ENCODE measurements around the gene SNIP1.
"Not testable (repeated sequence)": the region's sequence is repeated elsewhere in the genome, so short reads cannot be mapped to it uniquely, and the experiment has no call there.

Gene SNIP1

DNA sequence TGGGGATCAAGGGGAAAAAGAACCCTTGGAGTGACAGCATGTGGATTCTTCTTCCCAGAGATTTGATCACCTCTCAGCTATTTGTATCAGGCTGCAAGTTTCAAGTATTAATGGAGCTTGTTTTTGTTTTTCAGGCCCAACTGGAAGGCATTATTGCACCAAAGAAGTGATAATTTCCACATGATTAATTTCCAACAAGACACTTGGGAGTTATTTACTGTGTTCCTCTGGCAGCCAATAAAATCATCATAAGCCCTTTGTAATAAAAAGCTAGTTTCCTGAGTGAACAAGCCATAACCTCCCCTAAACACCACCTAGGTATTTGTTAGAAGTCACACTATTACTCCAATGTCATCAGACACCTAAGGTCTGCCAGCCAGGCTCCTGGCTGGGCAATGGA, 10.8 kb upstream of the SNIP1 start:
- TF ChIP-seq, protein P1, sequence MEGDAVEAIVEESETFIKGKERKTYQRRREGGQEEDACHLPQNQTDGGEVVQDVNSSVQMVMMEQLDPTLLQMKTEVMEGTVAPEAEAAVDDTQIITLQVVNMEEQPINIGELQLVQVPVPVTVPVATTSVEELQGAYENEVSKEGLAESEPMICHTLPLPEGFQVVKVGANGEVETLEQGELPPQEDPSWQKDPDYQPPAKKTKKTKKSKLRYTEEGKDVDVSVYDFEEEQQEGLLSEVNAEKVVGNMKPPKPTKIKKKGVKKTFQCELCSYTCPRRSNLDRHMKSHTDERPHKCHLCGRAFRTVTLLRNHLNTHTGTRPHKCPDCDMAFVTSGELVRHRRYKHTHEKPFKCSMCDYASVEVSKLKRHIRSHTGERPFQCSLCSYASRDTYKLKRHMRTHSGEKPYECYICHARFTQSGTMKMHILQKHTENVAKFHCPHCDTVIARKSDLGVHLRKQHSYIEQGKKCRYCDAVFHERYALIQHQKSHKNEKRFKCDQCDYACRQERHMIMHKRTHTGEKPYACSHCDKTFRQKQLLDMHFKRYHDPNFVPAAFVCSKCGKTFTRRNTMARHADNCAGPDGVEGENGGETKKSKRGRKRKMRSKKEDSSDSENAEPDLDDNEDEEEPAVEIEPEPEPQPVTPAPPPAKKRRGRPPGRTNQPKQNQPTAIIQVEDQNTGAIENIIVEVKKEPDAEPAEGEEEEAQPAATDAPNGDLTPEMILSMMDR (conservative IDR thresholded peaks at IDR 0.05; ENCODE audit: low read length): no peak
- H3K4me3 ChIP-seq (ENCODE audit: low read length): no peak overlapping the region
- DNase-seq (ENCODE audit: low read depth): no peak

GRCh38 chr1:37562984-37563383, 8.9 kb upstream of the SNIP1 start:
- no peak overlapping the region for H3K4me3 ChIP-seq (ENCODE audit: low read length)
- no peak for DNase-seq (ENCODE audit: low read depth)
- TF ChIP-seq, protein P1 (conservative IDR thresholded peaks at IDR 0.05; ENCODE audit: low read length): no peak

- TF ChIP-seq, protein P1 (conservative IDR thresholded peaks at IDR 0.05; ENCODE audit: low read length): peak; percentile 60
- H3K4me3 ChIP-seq (ENCODE audit: low read length): no peak overlapping the region
- peak; percentile 46 for DNase-seq (ENCODE audit: low read depth)
Observed at GRCh38 chr1:37561133-37562132, 7.3 kb upstream of the SNIP1 start.

GRCh38 chr1:37560401-37561132, 6.5 kb upstream of the SNIP1 start:
- no peak overlapping the region for H3K4me3 ChIP-seq (ENCODE audit: low read length)
- TF ChIP-seq, protein P1 (conservative IDR thresholded peaks at IDR 0.05; ENCODE audit: low read length): no peak
- DNase-seq (ENCODE audit: low read depth): peak; percentile 46

- not testable (repeated sequence) for H3K4me3 ChIP-seq (ENCODE audit: low read length); DNase-seq (ENCODE audit: low read depth)
Observed at GRCh38 chr1:37559957-37560379, 5.9 kb upstream of the SNIP1 start.

DNA sequence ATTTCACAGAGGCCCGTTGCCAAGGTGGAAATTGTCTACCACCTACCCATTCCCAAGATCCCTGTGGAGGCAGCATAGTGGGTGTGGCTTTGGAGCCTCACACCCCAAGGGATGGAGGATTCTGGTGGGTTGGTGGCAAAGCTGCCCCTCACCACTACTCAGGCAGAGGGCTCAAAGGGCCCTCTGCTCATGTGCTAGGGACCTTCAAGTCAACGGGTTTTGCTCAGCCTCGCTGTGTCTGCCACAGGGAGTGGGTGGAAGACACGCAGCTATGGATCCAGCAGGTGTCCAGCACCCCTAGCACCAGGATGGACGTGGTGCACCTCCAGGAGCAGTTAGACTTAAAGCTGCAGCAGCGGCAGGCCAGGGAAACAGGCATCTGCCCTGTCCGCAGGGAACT, 5.0 kb upstream of the SNIP1 start:
- TF ChIP-seq, protein P1 (conservative IDR thresholded peaks at IDR 0.05; ENCODE audit: low read length): no peak
- no peak for DNase-seq (ENCODE audit: low read depth)
- no peak overlapping the region for H3K4me3 ChIP-seq (ENCODE audit: low read length)

DNA sequence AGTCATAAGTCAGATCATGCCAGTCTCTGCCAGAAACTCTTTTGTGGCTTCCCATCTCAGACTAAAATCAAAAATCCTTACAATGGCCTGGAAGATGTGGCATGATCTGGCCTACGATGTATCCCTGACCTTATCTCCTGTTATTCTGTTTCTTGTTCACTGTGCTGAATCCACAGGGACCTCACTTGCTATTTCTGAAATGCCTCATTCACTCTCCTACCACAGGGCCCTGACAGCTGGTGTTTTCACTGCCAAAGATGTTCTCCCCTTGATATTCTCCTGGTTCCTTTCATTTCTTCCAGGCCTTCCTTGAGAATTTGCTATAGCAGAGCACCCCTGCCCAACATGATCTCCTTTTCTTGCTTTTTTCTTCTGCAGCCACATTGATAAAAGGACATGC, 4.3 kb upstream of the SNIP1 start:
- no peak for DNase-seq (ENCODE audit: low read depth)
- TF ChIP-seq, protein P1 (conservative IDR thresholded peaks at IDR 0.05; ENCODE audit: low read length): no peak
- H3K4me3 ChIP-seq (ENCODE audit: low read length): no peak overlapping the region

Measured in AG10803 (cell line).